ACHN (cell line): ENCODE measurements around the gene C9orf57.
"Not testable (repeated sequence)": the region's sequence is repeated elsewhere in the genome, so short reads cannot be mapped to it uniquely, and the experiment has no call there.

Source experiments
- DNase-seq: peaks from one replicate; pipeline ENCODE4 v3.0.0-alpha.2; 2015
- in situ Hi-C: cut with HindIII; loops from 2 replicates; pipeline ENCODE4 v1.10.0; 2017; ENCODE audit warnings: low sequenced_read_pairs, low pct_ligation_motif_present, low pct_unique_long_range_greater_than_20kb

Gene C9orf57

DNA sequence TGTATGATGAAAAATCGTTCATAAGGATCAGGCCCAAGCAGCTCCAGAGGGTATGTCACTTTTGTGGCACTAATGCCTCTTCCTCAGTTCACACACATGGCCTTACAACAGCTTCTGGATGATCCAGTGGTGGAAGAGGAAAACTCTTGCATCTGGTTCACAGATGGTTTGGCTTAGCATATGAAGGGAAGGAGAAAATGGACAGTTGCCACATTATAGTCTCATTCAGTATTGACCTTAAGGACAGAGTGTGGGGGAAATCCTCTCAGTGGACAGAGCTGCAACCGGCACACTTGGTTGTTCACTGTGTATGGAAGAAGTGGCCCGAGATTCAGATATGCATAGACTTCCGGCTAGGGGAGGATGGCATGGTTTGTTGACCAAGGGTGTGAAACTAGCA is 22.8 kb downstream of the C9orf57 start:
- in situ Hi-C loops, result loop anchor here (25.0 kb wide), 1 partner anchor 225 kb away; no protein-coding TSS in a partner anchor
- no peak for DNase-seq

DNA sequence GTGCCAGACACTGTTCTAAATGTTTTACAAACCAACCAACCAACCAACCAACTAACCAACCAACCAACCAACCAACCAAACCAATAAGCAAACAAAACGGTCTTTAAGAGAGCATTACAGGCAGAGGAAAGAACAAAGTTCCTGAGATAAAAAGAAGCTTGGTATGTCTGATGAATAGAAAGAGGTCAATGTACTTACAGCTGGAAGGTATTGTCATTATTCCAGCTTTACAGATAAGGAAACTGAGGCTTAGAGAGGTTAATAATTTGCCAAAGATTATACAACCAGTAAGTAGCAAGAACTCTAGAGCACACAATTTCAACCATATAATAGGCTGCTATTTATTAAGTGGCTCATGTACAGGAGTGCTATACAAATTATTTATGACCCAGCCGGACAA is 29.6 kb downstream of the C9orf57 start:
- DNase-seq, result no peak
- in situ Hi-C loops, result loop anchor here (25.0 kb wide), 1 partner anchor 232 kb away; no protein-coding TSS in a partner anchor

DNA sequence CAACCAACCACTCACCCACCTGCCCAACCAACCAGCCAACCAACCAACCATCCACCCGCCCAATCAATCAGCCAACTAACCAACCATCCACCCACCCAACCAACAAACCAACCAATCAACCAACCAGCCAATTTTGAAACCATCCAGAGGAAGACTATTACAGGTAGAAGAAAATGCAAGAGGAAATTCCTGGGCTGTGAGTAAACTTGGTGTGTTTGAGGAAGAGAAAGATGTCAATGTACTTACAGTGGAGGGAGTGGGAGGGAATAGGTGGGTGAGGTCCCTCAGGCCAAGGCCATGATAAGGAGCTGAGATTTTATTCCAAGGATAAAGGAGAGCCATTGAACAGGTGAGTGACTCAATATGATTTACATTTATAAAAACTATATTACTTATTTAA is 30.4 kb downstream of the C9orf57 start:
- in situ Hi-C loops, result loop anchor here (25.0 kb wide), 1 partner anchor 232 kb away; no protein-coding TSS in a partner anchor
- DNase-seq, result no peak

DNA sequence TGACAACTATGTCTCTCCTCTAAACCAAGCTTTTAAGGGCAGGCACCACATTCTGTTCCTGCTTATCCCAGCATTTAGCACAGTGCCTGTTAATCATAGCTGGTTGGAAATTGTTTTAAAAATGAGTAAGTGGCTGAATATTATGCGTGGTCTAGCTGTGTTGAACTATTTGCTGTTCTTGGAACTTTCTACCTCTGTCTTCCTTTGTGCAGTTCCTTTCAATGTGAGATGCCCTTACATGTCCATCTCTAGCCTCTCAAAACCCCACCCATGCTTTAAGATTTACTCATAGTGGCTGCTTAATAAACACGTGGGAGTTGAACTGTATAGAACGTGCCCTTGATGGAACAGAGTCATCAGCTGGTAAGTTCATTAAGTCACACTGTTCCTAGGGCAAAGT is 34.5 kb downstream of the C9orf57 start:
- in situ Hi-C loops, result loop anchor here (25.0 kb wide), 1 partner anchor 236 kb away; no protein-coding TSS in a partner anchor
- no peak for DNase-seq

DNA sequence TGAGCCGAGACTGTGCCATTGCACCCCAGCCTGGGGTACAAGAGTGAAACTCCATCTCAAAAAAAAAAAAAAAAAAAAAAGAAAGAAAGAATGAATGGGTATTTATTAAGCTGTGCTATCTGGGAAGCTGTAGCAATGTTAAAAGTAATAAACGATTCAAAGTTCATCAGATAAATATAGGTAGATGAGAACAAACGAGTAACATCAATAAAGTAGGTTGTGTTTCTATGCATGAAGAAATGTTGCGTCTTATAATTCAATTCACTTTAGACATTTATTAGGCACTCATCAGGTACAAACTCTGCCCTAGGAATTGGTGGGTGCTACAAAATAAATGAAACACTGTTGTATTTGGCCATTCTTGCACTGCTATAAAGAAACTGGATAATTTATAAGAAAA is 36.8 kb downstream of the C9orf57 start:
- in situ Hi-C loops, result no loop called here

DNA sequence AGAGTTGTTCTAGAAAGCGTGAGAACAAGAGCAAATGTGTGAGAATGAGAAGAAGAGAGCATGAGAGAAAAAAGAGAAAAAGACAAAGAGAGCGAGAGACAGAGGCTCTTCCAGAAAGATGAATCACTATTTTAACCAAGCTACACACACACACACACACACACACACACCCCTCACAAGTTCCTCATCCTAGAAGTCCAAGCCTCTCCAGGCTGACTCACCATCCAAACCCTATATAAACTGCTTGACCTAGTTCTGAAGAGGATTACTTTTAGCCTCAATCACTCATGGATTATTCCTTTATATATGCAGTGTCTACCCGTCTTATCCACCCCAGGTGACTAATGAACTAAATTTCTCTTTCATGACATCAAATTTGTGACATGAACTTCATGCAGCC is 37.6 kb downstream of the C9orf57 start:
- DNase-seq, result no peak
- in situ Hi-C loops, result no loop called here

More for the DNA sequence above, 36.8 kb downstream of the C9orf57 start:
- DNase-seq, result no peak

DNA sequence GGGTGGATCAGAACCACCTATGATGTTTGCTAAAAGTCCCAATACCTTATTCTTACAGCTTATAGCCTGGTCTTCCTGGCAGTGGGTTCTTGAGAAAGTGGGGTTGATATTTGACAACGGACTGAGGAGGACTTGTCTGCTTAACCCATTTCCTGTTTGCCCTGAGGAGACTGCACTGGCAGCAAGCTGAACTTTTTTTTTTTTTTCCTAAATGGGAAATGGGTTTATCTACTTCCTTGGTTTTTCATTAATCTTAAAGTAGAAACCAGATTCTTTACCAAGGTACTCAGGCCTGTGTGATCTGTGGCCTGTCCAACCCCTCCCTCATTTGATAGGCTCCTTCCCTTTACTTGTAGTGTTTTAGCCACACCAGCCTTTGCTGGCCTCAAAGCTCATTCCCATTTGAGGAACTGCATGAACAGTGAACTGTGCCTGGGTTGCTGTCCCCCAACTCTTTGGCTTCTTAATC is 47.1 kb downstream of the C9orf57 start:
- in situ Hi-C loops, result no loop called here
- peak; percentile 21 for DNase-seq

DNA sequence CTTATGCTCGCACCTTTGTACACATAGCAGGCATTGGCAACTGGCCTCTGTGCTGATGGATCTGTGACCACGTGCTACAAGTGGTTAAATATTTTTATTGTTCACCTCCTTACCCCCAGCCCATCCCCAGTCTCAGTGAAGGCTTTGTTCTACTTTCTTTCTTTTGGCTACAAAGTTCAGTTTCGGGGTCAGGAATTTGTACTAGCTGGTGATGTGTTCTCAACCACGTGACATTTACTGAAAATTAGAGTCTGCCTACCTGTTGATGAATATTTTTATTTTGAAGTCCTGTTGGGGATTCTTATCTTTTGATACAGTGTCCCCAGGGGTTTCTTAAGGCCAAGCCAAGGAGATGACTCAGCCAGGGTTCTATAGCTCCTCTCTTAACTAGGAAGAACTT is 47.8 kb downstream of the C9orf57 start:
- in situ Hi-C loops, result no loop called here
- DNase-seq, result no peak

DNA sequence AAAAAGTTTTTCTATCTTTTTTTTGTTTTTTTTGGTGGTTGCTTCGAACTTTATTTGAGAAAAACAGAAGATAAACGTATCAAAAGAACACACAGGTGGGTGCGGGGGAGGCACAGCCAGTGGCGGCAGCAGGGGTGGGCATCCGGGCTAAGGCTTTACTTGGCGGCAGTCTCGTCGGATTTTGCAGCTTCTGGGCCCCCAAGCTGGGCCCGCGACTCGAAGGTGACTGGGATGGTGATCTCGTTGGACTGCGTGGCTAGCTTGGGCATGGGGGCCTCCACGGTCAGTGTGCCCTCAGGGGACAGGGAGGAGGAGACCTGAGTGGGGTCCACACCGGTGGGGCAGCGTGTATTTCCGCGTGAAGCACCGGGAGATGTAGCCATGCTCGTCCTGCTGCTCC is 52.7 kb downstream of the C9orf57 start:
- in situ Hi-C loops, DNase-seq: not testable (repeated sequence)

DNA sequence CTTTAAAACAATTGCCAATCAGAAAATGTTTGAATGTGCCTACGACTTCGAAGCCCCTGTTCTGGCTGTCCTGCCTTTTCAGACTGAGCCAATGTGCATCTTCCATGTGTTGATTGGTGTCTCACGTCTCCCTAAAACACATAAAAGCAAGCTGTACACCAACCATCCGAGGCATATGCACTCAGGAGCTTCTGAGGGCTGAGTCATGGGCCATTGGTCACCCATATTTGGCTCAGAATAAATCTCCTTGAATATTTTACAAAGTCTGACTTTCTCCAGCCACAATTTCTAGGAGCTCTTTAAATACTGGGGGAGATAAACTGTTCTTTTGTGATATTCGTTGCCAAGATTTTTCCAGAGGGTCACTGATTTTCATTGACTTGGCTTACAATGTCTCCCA is 53.9 kb downstream of the C9orf57 start:
- DNase-seq, result peak; percentile 8
- in situ Hi-C loops, result no loop called here

DNA sequence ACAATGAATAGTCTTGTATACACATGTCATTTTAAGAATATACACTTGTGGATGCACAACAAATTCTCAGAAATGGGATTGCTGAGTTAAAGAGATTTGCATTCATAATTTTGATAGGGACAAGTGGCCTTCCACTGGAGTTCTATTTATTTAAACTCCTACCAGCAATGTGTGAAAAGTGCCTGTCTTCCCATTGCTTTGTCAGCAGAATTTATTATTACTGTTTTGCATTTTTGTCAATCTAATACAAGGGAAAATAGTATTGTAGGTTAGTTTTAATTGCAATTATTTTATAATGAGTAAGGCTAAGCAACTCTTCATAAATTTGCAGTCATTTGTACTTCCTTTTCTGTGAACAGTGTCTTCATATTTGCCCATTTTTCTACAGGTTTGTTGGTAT is 55.0 kb downstream of the C9orf57 start:
- in situ Hi-C loops, result no loop called here
- no peak for DNase-seq
